Measurements from ENCODE around the gene SYTL3. TPM values are rescaled to one million over a fixed set of nuclear protein-coding genes. Genes with fewer than 3 reads are reported as not detected.

The SYTL3 gene
- total RNA-seq, 4 donors from 2014 or later = 1.8 to 5.7 (median 2.9) TPM

- intact Hi-C loops (cut with DNase I; ENCODE audit: low total_unique reads) = loop anchor here (5.0 kb wide), 1 partner anchor 385 kb away; no protein-coding TSS in a partner anchor
- 87 to 98% methylated on average over 7 of the region's 7 CpGs for WGBS, 2 donors
- TF ChIP-seq POLR2A (IDR thresholded peaks at IDR 0.05) (no peak), CTCF (IDR thresholded peaks at IDR 0.05) (no peak)
- H3K4me3 ChIP-seq (ENCODE audit: low read depth, poor library complexity, severe bottlenecking) = no peak overlapping the region
- DNase-seq (ENCODE audit: low spot score in 2 of 2) = no peak
These were observed 42.9 kb upstream of the SYTL3 start for GRCh38 chr6:158606935-158607334.

GRCh38 chr6:158607411-158608170 lies 42.3 kb upstream of the SYTL3 start:
- DNase-seq (ENCODE audit: low spot score in 2 of 2) = no peak
- no peak for TF ChIP-seq POLR2A (IDR thresholded peaks at IDR 0.05)
- TF ChIP-seq CTCF (IDR thresholded peaks at IDR 0.05) = no peak

GRCh38 chr6:158608221-158608620 lies 41.6 kb upstream of the SYTL3 start:
- 92 to 94% methylated on average over 12 of the region's 12 CpGs for WGBS, 2 donors
- DNase-seq (ENCODE audit: low spot score in 2 of 2) = no peak

More at GRCh38 chr6:158607411-158608170, 42.3 kb upstream of the SYTL3 start:
- WGBS, 2 donors = 92 to 94% methylated on average over 14 of the region's 14 CpGs
- no peak overlapping the region for H3K4me3 ChIP-seq (ENCODE audit: low read depth, poor library complexity, severe bottlenecking)
- intact Hi-C loops (cut with DNase I; ENCODE audit: low total_unique reads) = loop anchor here (5.0 kb wide), 1 partner anchor 385 kb away; no protein-coding TSS in a partner anchor

GRCh38 chr6:158609455-158610155 lies 40.2 kb upstream of the SYTL3 start:
- DNase-seq (ENCODE audit: low spot score in 2 of 2) = no peak
- TF ChIP-seq POLR2A (IDR thresholded peaks at IDR 0.05) = no peak
- TF ChIP-seq CTCF (IDR thresholded peaks at IDR 0.05) = no peak
- WGBS, 2 donors = 94% methylated on average over 13 of the region's 13 CpGs
- intact Hi-C loops (cut with DNase I; ENCODE audit: low total_unique reads) = loop anchor here (5.0 kb wide), 1 partner anchor 387 kb away; no protein-coding TSS in a partner anchor
- H3K4me3 ChIP-seq (ENCODE audit: low read depth, poor library complexity, severe bottlenecking) = no peak overlapping the region

More at GRCh38 chr6:158608221-158608620, 41.6 kb upstream of the SYTL3 start:
- TF ChIP-seq POLR2A (IDR thresholded peaks at IDR 0.05) = no peak
- no peak for TF ChIP-seq CTCF (IDR thresholded peaks at IDR 0.05)
- intact Hi-C loops (cut with DNase I; ENCODE audit: low total_unique reads) = loop anchor here (5.0 kb wide), 1 partner anchor 386 kb away; no protein-coding TSS in a partner anchor
- H3K4me3 ChIP-seq (ENCODE audit: low read depth, poor library complexity, severe bottlenecking) = no peak overlapping the region

GRCh38 chr6:158610319-158610968 lies 39.4 kb upstream of the SYTL3 start:
- WGBS, 2 donors = 86 to 88% methylated on average over 9 of the region's 9 CpGs
- DNase-seq (ENCODE audit: low spot score in 2 of 2) = no peak
- no peak overlapping the region for H3K4me3 ChIP-seq (ENCODE audit: low read depth, poor library complexity, severe bottlenecking)
- intact Hi-C loops (cut with DNase I; ENCODE audit: low total_unique reads) = no loop called here
- TF ChIP-seq CTCF (IDR thresholded peaks at IDR 0.05) = no peak
- no peak for TF ChIP-seq POLR2A (IDR thresholded peaks at IDR 0.05)

Data from lower leg skin (tissue), 4 donors.